Stimulated activated CD8-positive, alpha-beta memory T cell treated with anti-CD3 and anti-CD28 coated beads, Interleukin-7, amount 100 ng/mL, for 48 hours (primary cell): ENCODE results near the gene FAM124A.

Experiments used
- DNase-seq, 2 donors: peaks; one replicate each; pipeline ENCODE4 v3.0.0-alpha.2; 2020; ENCODE audit warnings: low read depth in 1 of 2; ENCODE audit errors: extremely low read depth in 1 of 2

FAM124A gene

GRCh38 chr13:51220706-51221105 lies 1.5 kb upstream of the FAM124A start:
- no peak for DNase-seq

- no peak for DNase-seq
Measured at GRCh38 chr13:51221108-51221507, 1.1 kb upstream of the FAM124A start.

- no peak for DNase-seq
Measured at GRCh38 chr13:51221674-51222036, 543 bp upstream of the FAM124A start.

GRCh38 chr13:51222686-51223559 lies 725 bp downstream of the FAM124A start:
- no peak for DNase-seq

- no peak for DNase-seq
Measured at GRCh38 chr13:51223560-51224270, 1.5 kb downstream of the FAM124A start.

GRCh38 chr13:51225029-51225428 lies 2.8 kb downstream of the FAM124A start:
- DNase-seq: no peak

GRCh38 chr13:51227404-51227803 lies 5.2 kb downstream of the FAM124A start:
- DNase-seq: no peak

- no peak for DNase-seq
Measured at GRCh38 chr13:51229101-51229719, 7.0 kb downstream of the FAM124A start.

- no peak for DNase-seq
Measured at GRCh38 chr13:51229731-51230130, 7.5 kb downstream of the FAM124A start.

GRCh38 chr13:51230477-51231105 lies 8.4 kb downstream of the FAM124A start:
- DNase-seq: no peak

- DNase-seq: no peak
Measured at GRCh38 chr13:51231456-51231855, 9.3 kb downstream of the FAM124A start.

- no peak for DNase-seq
Measured at GRCh38 chr13:51232328-51232727, 10.1 kb downstream of the FAM124A start.

- no peak for DNase-seq
Measured at GRCh38 chr13:51233117-51233826, 11.1 kb downstream of the FAM124A start.

- no peak for DNase-seq
Measured at GRCh38 chr13:51234676-51235075, 12.5 kb downstream of the FAM124A start.

- no peak for DNase-seq
Measured at GRCh38 chr13:51235186-51235585, 13.0 kb downstream of the FAM124A start.

GRCh38 chr13:51235756-51236490 lies 13.7 kb downstream of the FAM124A start:
- no peak for DNase-seq

GRCh38 chr13:51236491-51236792 lies 14.2 kb downstream of the FAM124A start:
- DNase-seq: no peak

- DNase-seq: no peak
Measured at GRCh38 chr13:51237386-51237785, 15.2 kb downstream of the FAM124A start.

GRCh38 chr13:51237887-51238286 lies 15.7 kb downstream of the FAM124A start:
- DNase-seq: no peak

- no peak for DNase-seq
Measured at GRCh38 chr13:51240178-51240577, 18.0 kb downstream of the FAM124A start.
